Nephron (organoid): Measurements from ENCODE around the gene TNFSF13B.
A peak's percentile ranks its signal among the peaks of the same experiment; 100 is the strongest.

Experiments
- H3K27ac Mint-ChIP-seq, 3 experiments: 2 replicates each; pipeline ENCODE4 v1.8.0; 2020; ENCODE audit warnings: mixed read lengths in 3 of 3, mild to moderate bottlenecking in 2 of 3, moderate library complexity in 1 of 3
- H3K27me3 Mint-ChIP-seq: 2 replicates; pipeline ENCODE4 v1.8.0; 2021; ENCODE audit warnings: low read depth, mild to moderate bottlenecking, moderate library complexity, mixed read lengths
- H3K36me3 Mint-ChIP-seq: 2 replicates; pipeline ENCODE4 v1.8.0; 2020; ENCODE audit warnings: low read depth, mixed read lengths
- H3K4me1 Mint-ChIP-seq: 2 replicates; pipeline ENCODE4 v1.8.0; 2020; ENCODE audit warnings: mixed read lengths
- H3K4me3 Mint-ChIP-seq, 3 experiments: 2 replicates each; pipeline ENCODE4 v1.8.0; 2020; ENCODE audit warnings: mild to moderate bottlenecking in 3 of 3, mixed read lengths in 3 of 3, moderate library complexity in 2 of 3
- H3K9me3 Mint-ChIP-seq: 2 replicates; pipeline ENCODE4 v1.8.0; 2020; ENCODE audit warnings: mixed read lengths
- TF ChIP-seq, protein P1 (sequence below), 3 experiments: fragments of 200-600 bp; sonication (generic); IDR thresholded peaks; one replicate each; pipeline ENCODE4 v1.5.0; 2021; ENCODE audit warnings: antibody characterized with exemption in 3 of 3; ENCODE audit not compliant: unreplicated experiment in 3 of 3

The TNFSF13B gene

DNA sequence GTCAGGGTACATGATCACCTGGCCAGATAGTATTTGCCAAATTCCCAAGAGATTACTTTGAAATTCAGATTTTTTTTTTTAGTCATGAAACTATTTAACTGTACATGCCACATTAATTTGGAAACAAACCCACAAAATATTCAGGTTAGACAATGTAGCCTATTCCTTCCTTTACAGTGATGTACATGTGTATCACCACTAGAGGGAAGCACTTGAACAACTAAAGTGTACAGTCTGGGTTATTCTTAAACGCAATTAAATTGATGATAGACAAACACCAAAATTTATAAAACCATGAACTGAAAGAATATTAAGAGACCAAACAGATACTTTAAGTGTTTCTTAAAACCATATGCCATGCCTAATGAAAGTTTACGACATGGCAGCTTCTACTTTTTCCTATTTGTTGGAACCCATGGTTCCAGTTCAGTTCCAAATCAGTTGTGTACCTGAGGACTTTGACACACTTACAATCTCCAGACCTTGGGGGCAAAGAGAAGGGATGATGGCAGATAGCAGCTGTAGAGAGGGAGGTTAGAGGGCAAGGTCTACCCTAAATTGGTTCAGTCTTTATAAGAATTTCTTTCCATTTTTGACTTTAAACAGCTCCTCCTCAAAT lies 52.8 kb downstream of the TNFSF13B start:
- Mint-ChIP-seq H3K27me3 (peaks cover 8% of the 10 kb centered on the region), H3K36me3 (no peaks in the 10 kb centered on the region), H3K27ac (no peak overlapping the region), H3K4me3 (no peak overlapping the region), H3K9me3 (no peaks in the 10 kb centered on the region), H3K4me1 (no peaks in the 10 kb centered on the region)
- TF ChIP-seq, protein P1, sequence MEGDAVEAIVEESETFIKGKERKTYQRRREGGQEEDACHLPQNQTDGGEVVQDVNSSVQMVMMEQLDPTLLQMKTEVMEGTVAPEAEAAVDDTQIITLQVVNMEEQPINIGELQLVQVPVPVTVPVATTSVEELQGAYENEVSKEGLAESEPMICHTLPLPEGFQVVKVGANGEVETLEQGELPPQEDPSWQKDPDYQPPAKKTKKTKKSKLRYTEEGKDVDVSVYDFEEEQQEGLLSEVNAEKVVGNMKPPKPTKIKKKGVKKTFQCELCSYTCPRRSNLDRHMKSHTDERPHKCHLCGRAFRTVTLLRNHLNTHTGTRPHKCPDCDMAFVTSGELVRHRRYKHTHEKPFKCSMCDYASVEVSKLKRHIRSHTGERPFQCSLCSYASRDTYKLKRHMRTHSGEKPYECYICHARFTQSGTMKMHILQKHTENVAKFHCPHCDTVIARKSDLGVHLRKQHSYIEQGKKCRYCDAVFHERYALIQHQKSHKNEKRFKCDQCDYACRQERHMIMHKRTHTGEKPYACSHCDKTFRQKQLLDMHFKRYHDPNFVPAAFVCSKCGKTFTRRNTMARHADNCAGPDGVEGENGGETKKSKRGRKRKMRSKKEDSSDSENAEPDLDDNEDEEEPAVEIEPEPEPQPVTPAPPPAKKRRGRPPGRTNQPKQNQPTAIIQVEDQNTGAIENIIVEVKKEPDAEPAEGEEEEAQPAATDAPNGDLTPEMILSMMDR (IDR thresholded peaks at IDR 0.05; ENCODE audit: unreplicated experiment in 3 of 3): peak; percentile 74 to 84 (median 76)

DNA sequence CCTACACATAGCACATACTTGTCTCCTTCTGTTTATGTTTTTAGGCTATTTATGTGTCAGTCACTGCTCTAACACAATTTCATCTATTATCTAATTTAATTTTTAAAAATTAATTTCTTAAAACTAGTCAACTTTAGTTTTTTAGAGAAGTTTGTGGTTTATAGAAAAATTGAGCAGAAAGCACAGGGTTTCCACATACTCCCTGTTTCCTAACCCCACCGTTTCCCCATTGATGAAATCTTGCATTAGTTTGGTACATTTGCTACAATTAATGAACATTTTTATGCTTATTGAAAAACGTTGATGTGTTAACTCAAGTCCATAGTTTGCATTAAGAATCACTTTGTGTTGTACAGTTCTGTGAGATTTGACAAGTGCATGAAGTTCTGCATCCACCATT lies 53.5 kb downstream of the TNFSF13B start:
- Mint-ChIP-seq H3K4me3 (no peak overlapping the region), H3K27me3 (peaks cover 8% of the 10 kb centered on the region), H3K36me3 (no peaks in the 10 kb centered on the region), H3K9me3 (no peaks in the 10 kb centered on the region), H3K27ac (no peak overlapping the region), H3K4me1 (no peaks in the 10 kb centered on the region)
- TF ChIP-seq, protein P1 (IDR thresholded peaks at IDR 0.05; ENCODE audit: unreplicated experiment in 3 of 3): no peak

DNA sequence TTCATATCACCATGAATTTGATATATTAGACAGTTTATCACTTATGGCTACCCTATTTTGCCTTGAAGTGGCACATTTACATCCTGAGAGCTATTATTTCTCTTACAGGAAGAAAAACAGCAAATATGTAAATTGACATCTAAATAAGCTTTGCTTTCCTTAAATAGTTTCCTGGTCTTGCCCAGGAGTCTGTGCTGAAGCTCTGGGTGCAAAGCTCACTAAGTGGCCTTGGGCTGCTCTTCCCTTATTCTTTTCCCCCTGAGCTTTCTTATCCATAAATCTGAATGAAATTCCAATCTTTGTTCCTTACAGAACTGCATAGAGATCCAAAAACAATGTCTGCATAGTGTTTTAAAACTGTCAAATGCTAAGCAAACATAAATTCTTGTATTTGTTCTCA lies 56.3 kb downstream of the TNFSF13B start:
- no peak overlapping the region for H3K27ac Mint-ChIP-seq
- no peaks in the 10 kb centered on the region for H3K9me3 Mint-ChIP-seq
- H3K4me1 Mint-ChIP-seq: peaks cover 4% of the 10 kb centered on the region
- TF ChIP-seq, protein P1 (IDR thresholded peaks at IDR 0.05; ENCODE audit: unreplicated experiment in 3 of 3): no peak
- no peak overlapping the region for H3K4me3 Mint-ChIP-seq
- no peaks in the 10 kb centered on the region for H3K36me3 Mint-ChIP-seq
- peaks cover 4% of the 10 kb centered on the region for H3K27me3 Mint-ChIP-seq

DNA sequence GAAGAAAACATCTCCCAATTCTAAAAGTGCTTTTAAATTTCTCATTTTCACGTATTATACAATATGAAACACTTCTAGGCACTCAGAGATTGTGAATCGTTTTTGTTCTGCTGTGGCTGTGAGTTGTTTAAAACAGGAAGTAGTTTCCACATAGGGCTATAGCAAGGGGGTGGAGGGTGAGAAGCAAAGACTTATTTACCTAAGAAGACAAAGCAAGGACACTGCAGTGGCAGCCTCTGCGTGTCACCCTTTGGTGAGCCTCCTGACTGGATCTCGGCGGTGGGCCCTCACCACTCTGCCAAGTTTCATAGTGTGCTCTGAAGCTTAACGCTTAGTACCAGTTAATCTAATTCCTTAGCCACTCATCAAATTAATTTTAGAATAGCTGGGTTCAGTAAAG lies 56.8 kb downstream of the TNFSF13B start:
- TF ChIP-seq, protein P1 (IDR thresholded peaks at IDR 0.05; ENCODE audit: unreplicated experiment in 3 of 3): no peak
- Mint-ChIP-seq H3K27me3 (peaks cover 4% of the 10 kb centered on the region), H3K9me3 (no peaks in the 10 kb centered on the region), H3K27ac (no peak overlapping the region), H3K4me3 (no peak overlapping the region), H3K36me3 (no peaks in the 10 kb centered on the region), H3K4me1 (peaks cover 4% of the 10 kb centered on the region)

DNA sequence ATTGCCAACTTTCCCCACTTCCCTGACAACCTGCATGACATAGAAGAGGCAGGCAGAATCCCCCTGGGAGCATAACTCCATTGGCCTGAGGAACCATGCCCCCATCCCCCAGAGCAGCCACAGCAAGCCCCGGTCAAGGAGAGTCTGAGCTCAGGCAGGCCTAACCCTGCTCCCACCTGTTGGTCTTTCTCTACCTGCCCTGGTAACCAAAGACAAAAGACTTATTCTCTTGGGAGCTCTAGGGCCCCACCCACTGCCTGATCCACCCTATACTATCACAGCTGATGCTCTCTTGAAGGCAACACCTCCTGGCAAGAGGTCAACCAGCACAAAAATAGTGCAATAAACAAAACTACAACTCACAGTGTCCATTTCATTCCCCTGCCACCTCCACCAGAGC lies 59.3 kb downstream of the TNFSF13B start:
- Mint-ChIP-seq H3K27ac (no peak overlapping the region), H3K4me1 (peaks cover 4% of the 10 kb centered on the region), H3K9me3 (no peaks in the 10 kb centered on the region), H3K27me3 (no peaks in the 10 kb centered on the region), H3K4me3 (no peak overlapping the region), H3K36me3 (no peaks in the 10 kb centered on the region)
- TF ChIP-seq, protein P1 (IDR thresholded peaks at IDR 0.05; ENCODE audit: unreplicated experiment in 3 of 3): no peak

DNA sequence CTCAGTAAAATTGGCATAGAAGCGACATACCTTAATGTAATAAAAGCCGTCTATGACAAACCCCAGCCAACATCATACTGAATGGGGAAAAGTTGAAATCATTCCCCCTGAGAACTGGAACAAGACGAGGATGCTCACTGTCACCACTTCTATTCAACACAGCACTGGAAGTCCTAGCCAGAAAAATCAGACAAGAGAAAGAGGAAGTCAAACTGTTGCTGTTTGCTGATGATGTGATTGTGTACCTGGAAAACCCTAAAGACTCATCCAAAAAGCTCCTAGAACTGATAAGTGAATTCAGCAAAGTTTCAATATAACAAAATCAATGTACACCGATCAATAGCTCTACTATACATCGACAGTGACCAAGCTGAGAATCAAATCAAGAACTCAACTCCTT lies 63.3 kb downstream of the TNFSF13B start:
- no peaks in the 10 kb centered on the region for H3K36me3 Mint-ChIP-seq
- H3K27me3 Mint-ChIP-seq: peaks cover 7% of the 10 kb centered on the region
- peaks cover 10% of the 10 kb centered on the region for H3K4me1 Mint-ChIP-seq
- no peak overlapping the region for H3K27ac Mint-ChIP-seq
- TF ChIP-seq, protein P1 (IDR thresholded peaks at IDR 0.05; ENCODE audit: unreplicated experiment in 3 of 3): no peak
- H3K4me3 Mint-ChIP-seq: no peak overlapping the region
- H3K9me3 Mint-ChIP-seq: no peaks in the 10 kb centered on the region
